GM12872 (cell line): Measurements from ENCODE around the gene MINK1.

ENCODE experiments used
- CTCF ChIP-seq: IDR thresholded peaks from 3 replicates; pipeline ENCODE4 v1.5.1; 2011; ENCODE audit warnings: low read depth, mild to moderate bottlenecking, low read length, moderate library complexity; ENCODE audit not compliant: insufficient read depth

The MINK1 gene

GRCh38 chr17:4891411-4892410 is 58.6 kb downstream of the MINK1 start:
- no peak for TF ChIP-seq CTCF

- TF ChIP-seq CTCF: no peak
Measured at GRCh38 chr17:4892499-4893221, 59.5 kb downstream of the MINK1 start.

- no peak for TF ChIP-seq CTCF
Measured at GRCh38 chr17:4893272-4893671, 60.1 kb downstream of the MINK1 start.

GRCh38 chr17:4893721-4894560 is 60.8 kb downstream of the MINK1 start:
- TF ChIP-seq CTCF: no peak

GRCh38 chr17:4895121-4895520 is 62.0 kb downstream of the MINK1 start:
- TF ChIP-seq CTCF: no peak

GRCh38 chr17:4895657-4896331 is 62.7 kb downstream of the MINK1 start:
- no peak for TF ChIP-seq CTCF
